GM08714 (cell line): ENCODE data around the gene CTNNBL1.
"Not testable (repeated sequence)": the region's sequence is repeated elsewhere in the genome, so short reads cannot be mapped to it uniquely, and the experiment has no call there.

Experiments used
- H3K4me3 ChIP-seq: fragments of 200-500 bp; sonication (Bioruptor generic); 2 replicates; pipeline ENCODE4 v1.5.1; 2014; ENCODE audit warnings: mild to moderate bottlenecking, low read length, inconsistent platforms
- ZNF274 ChIP-seq: IDR thresholded peaks from 2 replicates; pipeline ENCODE4 v1.6.1; 2012; ENCODE audit warnings: mild to moderate bottlenecking, low read depth, low read length

The CTNNBL1 gene

GRCh38 chr20:37852666-37853065 is 158.8 kb downstream of the CTNNBL1 start:
- no peak overlapping the region for H3K4me3 ChIP-seq
- no peak for TF ChIP-seq ZNF274

GRCh38 chr20:37853823-37854375 is 160.1 kb downstream of the CTNNBL1 start:
- no peak for TF ChIP-seq ZNF274
- H3K4me3 ChIP-seq, result no peak overlapping the region

- H3K4me3 ChIP-seq, result not testable (repeated sequence)
These were observed 162.2 kb downstream of the CTNNBL1 start for GRCh38 chr20:37856034-37856433.

- H3K4me3 ChIP-seq, result no peak overlapping the region
- TF ChIP-seq ZNF274, result no peak
These were observed 163.3 kb downstream of the CTNNBL1 start for GRCh38 chr20:37856932-37857660.

GRCh38 chr20:37859406-37860171 is 165.8 kb downstream of the CTNNBL1 start:
- no peak overlapping the region for H3K4me3 ChIP-seq
- no peak for TF ChIP-seq ZNF274

- no peak for TF ChIP-seq ZNF274
These were observed 169.5 kb downstream of the CTNNBL1 start for GRCh38 chr20:37863289-37863688.

GRCh38 chr20:37864298-37864697 is 170.5 kb downstream of the CTNNBL1 start:
- no peak for TF ChIP-seq ZNF274
- H3K4me3 ChIP-seq, result no peak overlapping the region

More at GRCh38 chr20:37863289-37863688, 169.5 kb downstream of the CTNNBL1 start:
- no peak overlapping the region for H3K4me3 ChIP-seq

- no peak overlapping the region for H3K4me3 ChIP-seq
- TF ChIP-seq ZNF274, result no peak
These were observed 172.2 kb downstream of the CTNNBL1 start for GRCh38 chr20:37866051-37866450.

- no peak overlapping the region for H3K4me3 ChIP-seq
- no peak for TF ChIP-seq ZNF274
These were observed 173.7 kb downstream of the CTNNBL1 start for GRCh38 chr20:37867289-37868195.

GRCh38 chr20:37868851-37869333 is 175.1 kb downstream of the CTNNBL1 start:
- no peak for TF ChIP-seq ZNF274

GRCh38 chr20:37869334-37869861 is 175.6 kb downstream of the CTNNBL1 start:
- no peak overlapping the region for H3K4me3 ChIP-seq
- no peak for TF ChIP-seq ZNF274

More at GRCh38 chr20:37868851-37869333, 175.1 kb downstream of the CTNNBL1 start:
- no peak overlapping the region for H3K4me3 ChIP-seq

GRCh38 chr20:37870294-37870693 is 176.5 kb downstream of the CTNNBL1 start:
- H3K4me3 ChIP-seq, result no peak overlapping the region
- TF ChIP-seq ZNF274, result no peak

- no peak for TF ChIP-seq ZNF274
- no peak overlapping the region for H3K4me3 ChIP-seq
These were observed 177.9 kb downstream of the CTNNBL1 start for GRCh38 chr20:37871751-37872150.
